ENCODE measurements around the gene DCAF11. TPM values are rescaled to one million over a fixed set of nuclear protein-coding genes. Genes with fewer than 3 reads are reported as not detected.

Gene DCAF11
- total RNA-seq, 1 donor from 2014 or later, result 42.6 TPM

- DNase-seq (ENCODE audit: low read depth), result no peak
- TF ChIP-seq, protein P1, sequence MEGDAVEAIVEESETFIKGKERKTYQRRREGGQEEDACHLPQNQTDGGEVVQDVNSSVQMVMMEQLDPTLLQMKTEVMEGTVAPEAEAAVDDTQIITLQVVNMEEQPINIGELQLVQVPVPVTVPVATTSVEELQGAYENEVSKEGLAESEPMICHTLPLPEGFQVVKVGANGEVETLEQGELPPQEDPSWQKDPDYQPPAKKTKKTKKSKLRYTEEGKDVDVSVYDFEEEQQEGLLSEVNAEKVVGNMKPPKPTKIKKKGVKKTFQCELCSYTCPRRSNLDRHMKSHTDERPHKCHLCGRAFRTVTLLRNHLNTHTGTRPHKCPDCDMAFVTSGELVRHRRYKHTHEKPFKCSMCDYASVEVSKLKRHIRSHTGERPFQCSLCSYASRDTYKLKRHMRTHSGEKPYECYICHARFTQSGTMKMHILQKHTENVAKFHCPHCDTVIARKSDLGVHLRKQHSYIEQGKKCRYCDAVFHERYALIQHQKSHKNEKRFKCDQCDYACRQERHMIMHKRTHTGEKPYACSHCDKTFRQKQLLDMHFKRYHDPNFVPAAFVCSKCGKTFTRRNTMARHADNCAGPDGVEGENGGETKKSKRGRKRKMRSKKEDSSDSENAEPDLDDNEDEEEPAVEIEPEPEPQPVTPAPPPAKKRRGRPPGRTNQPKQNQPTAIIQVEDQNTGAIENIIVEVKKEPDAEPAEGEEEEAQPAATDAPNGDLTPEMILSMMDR (conservative IDR thresholded peaks at IDR 0.05; ENCODE audit: low read depth, low read length), result no peak
These were observed 37.0 kb downstream of the DCAF11 start for GRCh38 chr14:24151404-24152080.

GRCh38 chr14:24155100-24155499 is 40.5 kb downstream of the DCAF11 start:
- H3K4me3 ChIP-seq (ENCODE audit: low read depth, low read length), result no peak overlapping the region
- no peak for DNase-seq (ENCODE audit: low read depth)
- TF ChIP-seq, protein P1 (conservative IDR thresholded peaks at IDR 0.05; ENCODE audit: low read depth, low read length), result no peak

More at GRCh38 chr14:24151404-24152080, 37.0 kb downstream of the DCAF11 start:
- no peak overlapping the region for H3K4me3 ChIP-seq (ENCODE audit: low read depth, low read length)

GRCh38 chr14:24156840-24157239 is 42.3 kb downstream of the DCAF11 start:
- no peak overlapping the region for H3K4me3 ChIP-seq (ENCODE audit: low read depth, low read length)
- TF ChIP-seq, protein P1 (conservative IDR thresholded peaks at IDR 0.05; ENCODE audit: low read depth, low read length), result no peak
- DNase-seq (ENCODE audit: low read depth), result no peak

DNA sequence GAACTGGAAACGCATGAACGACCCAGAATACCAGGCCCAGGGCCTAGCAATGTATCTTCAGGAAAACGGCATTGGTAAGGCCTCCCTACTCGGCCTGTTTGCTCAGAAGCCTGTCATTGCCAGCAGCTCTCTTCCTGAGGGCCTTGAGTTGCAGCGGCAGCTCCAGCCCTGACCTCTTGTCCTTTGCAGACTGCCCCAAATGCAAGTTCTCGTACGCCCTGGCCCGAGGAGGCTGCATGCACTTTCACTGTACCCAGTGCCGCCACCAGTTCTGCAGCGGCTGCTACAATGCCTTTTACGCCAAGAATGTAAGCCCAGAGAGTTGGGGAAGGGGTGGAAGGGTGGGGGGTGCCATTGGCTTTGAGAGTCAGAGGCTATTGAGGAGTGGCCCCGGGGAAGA is 42.8 kb downstream of the DCAF11 start:
- TF ChIP-seq, protein P1 (conservative IDR thresholded peaks at IDR 0.05; ENCODE audit: low read depth, low read length), result no peak
- no peak for DNase-seq (ENCODE audit: low read depth)
- H3K4me3 ChIP-seq (ENCODE audit: low read depth, low read length), result no peak overlapping the region

GRCh38 chr14:24159777-24160498 is 45.4 kb downstream of the DCAF11 start:
- no peak overlapping the region for H3K4me3 ChIP-seq (ENCODE audit: low read depth, low read length)
- TF ChIP-seq, protein P1 (conservative IDR thresholded peaks at IDR 0.05; ENCODE audit: low read depth, low read length), result no peak
- no peak for DNase-seq (ENCODE audit: low read depth)

GRCh38 chr14:24160499-24160849 is 45.9 kb downstream of the DCAF11 start:
- DNase-seq (ENCODE audit: low read depth), result no peak
- TF ChIP-seq, protein P1 (conservative IDR thresholded peaks at IDR 0.05; ENCODE audit: low read depth, low read length), result no peak
- no peak overlapping the region for H3K4me3 ChIP-seq (ENCODE audit: low read depth, low read length)

Data from epithelial cell of proximal tubule (primary cell).